ENCODE results near the gene PRDM11. TPM values are rescaled to one million over a fixed set of nuclear protein-coding genes. Genes with fewer than 3 reads are reported as not detected.
"Not testable (repeated sequence)": the region's sequence is repeated elsewhere in the genome, so short reads cannot be mapped to it uniquely, and the experiment has no call there.

The PRDM11 gene
- total and polyA plus RNA-seq, 4 donors, result 3.7 to 35.1 (median 14.1) TPM

DNA sequence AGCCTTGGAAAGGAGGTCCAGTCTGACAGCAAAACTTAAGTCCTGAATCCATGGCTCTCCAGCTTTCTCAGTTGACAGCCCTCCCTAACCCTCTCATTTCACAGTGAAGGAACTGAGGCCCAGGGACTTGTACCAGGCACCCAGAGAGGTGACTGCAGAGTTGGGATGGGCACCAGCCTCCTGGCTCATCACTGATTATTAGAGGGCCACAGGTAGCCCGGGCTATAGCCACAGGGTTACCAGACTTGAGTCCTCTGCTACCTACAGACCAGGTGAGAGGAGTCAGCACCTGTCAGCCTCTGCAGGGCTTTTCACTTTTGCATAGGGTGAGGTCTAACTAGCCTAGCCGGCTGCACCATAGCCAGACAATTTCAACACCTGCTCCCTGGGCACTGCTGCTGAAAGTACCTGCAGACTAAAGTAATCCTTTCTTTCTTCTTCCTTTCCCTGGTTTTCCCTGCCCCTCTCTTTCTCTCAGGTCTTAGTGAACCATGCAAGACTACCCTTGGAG is 102.1 kb downstream of the PRDM11 start:
- no peaks in the 10 kb centered on the region for H3K36me3 ChIP-seq (ENCODE audit: control insufficient read depth in 4 of 4, insufficient read depth in 4 of 4, low read length in 4 of 4)
- H3K9me3 ChIP-seq (ENCODE audit: control insufficient read depth in 4 of 4, insufficient read depth in 3 of 4, low read length in 3 of 4), result no peaks in the 10 kb centered on the region
- no peak for ATAC-seq (ENCODE audit: insufficient read depth, low FRiP score)
- 90 to 92% methylated on average over 2 of the region's 2 CpGs for WGBS, 2 donors
- H3K4me1 ChIP-seq (ENCODE audit: control insufficient read depth in 5 of 5, insufficient read depth in 5 of 5, low read length in 5 of 5), result peaks cover 0 to 14% (median 3%) of the 10 kb centered on the region in 5 donors
- no peaks in the 10 kb centered on the region for H3K27me3 ChIP-seq (ENCODE audit: control insufficient read depth in 3 of 3, insufficient read depth in 3 of 3, low read length in 2 of 3)
- no peak overlapping the region for H3K9ac ChIP-seq (ENCODE audit: insufficient read depth in 1 of 2, low read length in 2 of 2)
- H3K4me3 ChIP-seq, result no peak overlapping the region
- no peak for DNase-seq
- no peak overlapping the region for H3K27ac ChIP-seq (ENCODE audit: low read depth in 1 of 2, low read length in 1 of 2)
- TF ChIP-seq, protein P1, sequence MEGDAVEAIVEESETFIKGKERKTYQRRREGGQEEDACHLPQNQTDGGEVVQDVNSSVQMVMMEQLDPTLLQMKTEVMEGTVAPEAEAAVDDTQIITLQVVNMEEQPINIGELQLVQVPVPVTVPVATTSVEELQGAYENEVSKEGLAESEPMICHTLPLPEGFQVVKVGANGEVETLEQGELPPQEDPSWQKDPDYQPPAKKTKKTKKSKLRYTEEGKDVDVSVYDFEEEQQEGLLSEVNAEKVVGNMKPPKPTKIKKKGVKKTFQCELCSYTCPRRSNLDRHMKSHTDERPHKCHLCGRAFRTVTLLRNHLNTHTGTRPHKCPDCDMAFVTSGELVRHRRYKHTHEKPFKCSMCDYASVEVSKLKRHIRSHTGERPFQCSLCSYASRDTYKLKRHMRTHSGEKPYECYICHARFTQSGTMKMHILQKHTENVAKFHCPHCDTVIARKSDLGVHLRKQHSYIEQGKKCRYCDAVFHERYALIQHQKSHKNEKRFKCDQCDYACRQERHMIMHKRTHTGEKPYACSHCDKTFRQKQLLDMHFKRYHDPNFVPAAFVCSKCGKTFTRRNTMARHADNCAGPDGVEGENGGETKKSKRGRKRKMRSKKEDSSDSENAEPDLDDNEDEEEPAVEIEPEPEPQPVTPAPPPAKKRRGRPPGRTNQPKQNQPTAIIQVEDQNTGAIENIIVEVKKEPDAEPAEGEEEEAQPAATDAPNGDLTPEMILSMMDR (IDR thresholded peaks at IDR 0.05; ENCODE audit: control extremely low read depth, extremely low read depth), result no peak

DNA sequence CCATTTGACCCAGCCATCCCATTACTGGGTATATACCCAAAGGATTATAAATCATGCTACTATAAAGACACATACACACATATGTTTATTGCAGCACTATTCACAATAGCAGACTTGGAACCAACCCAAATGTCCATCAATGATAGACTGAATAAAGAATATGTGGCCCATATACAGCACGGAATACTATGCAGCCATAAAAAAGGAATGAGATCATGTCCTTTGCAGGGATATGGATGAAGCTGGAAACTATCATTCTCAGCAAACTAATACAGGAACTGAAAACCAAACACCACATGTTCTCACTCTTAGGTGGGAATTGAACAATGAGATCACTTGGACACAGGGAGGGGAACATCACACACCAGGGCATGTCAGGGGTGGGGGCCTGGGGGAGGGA is 102.9 kb downstream of the PRDM11 start:
- 85 to 97% methylated on average over 1 of the region's 1 CpG for WGBS, 2 donors
- not testable (repeated sequence) for H3K36me3 ChIP-seq (ENCODE audit: control insufficient read depth in 4 of 4, insufficient read depth in 4 of 4, low read length in 4 of 4); H3K9me3 ChIP-seq (ENCODE audit: control insufficient read depth in 4 of 4, insufficient read depth in 3 of 4, low read length in 3 of 4); H3K9ac ChIP-seq (ENCODE audit: insufficient read depth in 1 of 2, low read length in 2 of 2); H3K4me3 ChIP-seq; DNase-seq; ATAC-seq (ENCODE audit: insufficient read depth, low FRiP score); H3K27me3 ChIP-seq (ENCODE audit: control insufficient read depth in 3 of 3, insufficient read depth in 3 of 3, low read length in 2 of 3); H3K27ac ChIP-seq (ENCODE audit: low read depth in 1 of 2, low read length in 1 of 2)
- H3K4me1 ChIP-seq (ENCODE audit: control insufficient read depth in 5 of 5, insufficient read depth in 5 of 5, low read length in 5 of 5), result peaks cover 0 to 14% (median 3%) of the 10 kb centered on the region in 5 donors

DNA sequence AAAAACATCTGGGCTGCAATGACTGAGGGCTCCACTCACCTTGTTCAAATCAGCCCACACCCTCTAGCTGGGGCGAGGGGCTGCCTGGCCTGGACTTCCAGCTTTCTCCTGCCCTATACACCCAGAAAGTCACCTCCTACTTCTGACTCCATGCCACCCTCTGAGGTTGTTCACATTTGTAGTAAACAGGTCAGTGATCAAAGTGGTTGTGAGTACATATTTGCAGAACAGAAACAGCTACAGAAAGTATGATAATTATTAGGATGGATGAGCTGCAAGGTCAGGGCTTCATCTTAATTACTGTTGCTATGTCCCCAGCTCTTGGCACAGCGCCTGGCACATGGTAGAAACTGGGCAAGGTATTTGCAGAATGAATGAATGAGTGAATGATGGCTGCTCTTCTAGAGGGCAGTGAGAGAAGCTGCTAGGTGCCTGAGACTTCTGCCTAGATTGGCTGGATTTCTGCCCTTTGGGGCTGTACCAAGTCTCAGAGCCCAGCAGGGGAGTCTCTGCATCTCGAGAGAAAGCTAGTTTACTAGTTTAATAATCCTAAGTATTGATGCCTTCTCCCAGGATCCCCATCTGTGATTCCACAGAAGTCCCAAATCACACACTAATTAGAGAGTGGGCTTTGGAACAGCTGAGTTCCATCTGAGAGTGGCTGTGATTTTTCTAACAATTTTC is 103.7 kb downstream of the PRDM11 start:
- Histone ChIP-seq H3K27ac (ENCODE audit: low read depth in 1 of 2, low read length in 1 of 2) (no peak overlapping the region), H3K4me1 (ENCODE audit: control insufficient read depth in 5 of 5, insufficient read depth in 5 of 5, low read length in 5 of 5) (peaks cover 0 to 14% (median 3%) of the 10 kb centered on the region in 5 donors), H3K4me3 (no peak overlapping the region), H3K9me3 (ENCODE audit: control insufficient read depth in 4 of 4, insufficient read depth in 3 of 4, low read length in 3 of 4) (no peaks in the 10 kb centered on the region), H3K9ac (ENCODE audit: insufficient read depth in 1 of 2, low read length in 2 of 2) (no peak overlapping the region), H3K36me3 (ENCODE audit: control insufficient read depth in 4 of 4, insufficient read depth in 4 of 4, low read length in 4 of 4) (no peaks in the 10 kb centered on the region), H3K27me3 (ENCODE audit: control insufficient read depth in 3 of 3, insufficient read depth in 3 of 3, low read length in 2 of 3) (no peaks in the 10 kb centered on the region)
- TF ChIP-seq, protein P1 (IDR thresholded peaks at IDR 0.05; ENCODE audit: control extremely low read depth, extremely low read depth), result no peak
- 70 to 86% methylated on average over 3 of the region's 3 CpGs for WGBS, 2 donors
- DNase-seq (peak; percentile 65 to 82 (median 79)), ATAC-seq (ENCODE audit: insufficient read depth, low FRiP score) (no peak)

DNA sequence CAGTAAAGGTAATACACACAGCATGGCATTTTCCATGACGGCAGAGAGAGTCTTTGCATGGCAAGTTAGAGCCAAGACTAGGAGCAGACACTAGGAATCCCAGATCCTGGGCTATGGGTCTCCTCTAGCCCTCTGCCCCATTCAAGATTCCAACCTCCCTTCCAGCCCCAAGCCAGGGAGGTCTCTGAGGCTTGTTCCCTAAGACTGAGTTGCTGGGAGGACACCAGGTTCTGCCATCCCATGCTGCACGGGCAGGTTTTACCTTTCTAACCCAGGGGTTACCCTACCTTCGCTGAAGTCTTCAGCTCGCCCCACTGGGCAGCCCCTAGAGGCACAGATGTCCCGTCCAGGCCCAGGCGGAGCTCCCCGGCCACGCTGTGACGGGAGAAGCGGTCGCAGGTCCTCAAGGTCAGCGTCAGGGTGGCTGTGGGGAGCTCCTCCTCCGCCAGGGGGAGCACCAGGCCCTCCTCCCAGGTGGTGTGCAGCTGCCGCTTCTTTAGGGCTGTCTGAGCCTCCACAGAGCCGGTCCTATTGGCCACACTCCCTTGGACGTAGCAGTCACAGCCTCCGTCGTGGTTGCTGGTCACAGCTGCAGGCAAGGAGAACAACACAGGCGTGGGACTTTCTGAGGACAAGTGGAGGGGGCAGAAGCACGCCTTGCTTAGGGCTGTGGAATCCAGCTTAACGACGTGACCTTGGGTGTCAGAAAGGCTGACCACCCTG is 105.9 kb downstream of the PRDM11 start:
- Histone ChIP-seq H3K4me3 (no peak overlapping the region), H3K27me3 (ENCODE audit: control insufficient read depth in 3 of 3, insufficient read depth in 3 of 3, low read length in 2 of 3) (no peaks in the 10 kb centered on the region), H3K9me3 (ENCODE audit: control insufficient read depth in 4 of 4, insufficient read depth in 3 of 4, low read length in 3 of 4) (no peaks in the 10 kb centered on the region), H3K4me1 (ENCODE audit: control insufficient read depth in 5 of 5, insufficient read depth in 5 of 5, low read length in 5 of 5) (peaks cover 0 to 14% (median 3%) of the 10 kb centered on the region in 5 donors), H3K27ac (ENCODE audit: low read depth in 1 of 2, low read length in 1 of 2) (no peak overlapping the region), H3K9ac (ENCODE audit: insufficient read depth in 1 of 2, low read length in 2 of 2) (no peak overlapping the region), H3K36me3 (ENCODE audit: control insufficient read depth in 4 of 4, insufficient read depth in 4 of 4, low read length in 4 of 4) (no peaks in the 10 kb centered on the region)
- DNase-seq, result peak in 2 of 3 donors; percentile 24 to 42
- TF ChIP-seq, protein P1 (IDR thresholded peaks at IDR 0.05; ENCODE audit: control extremely low read depth, extremely low read depth), result no peak
- peak; percentile 15 for ATAC-seq (ENCODE audit: insufficient read depth, low FRiP score)
- 59 to 67% methylated on average over 22 of the region's 22 CpGs for WGBS, 2 donors
